ENCODE data around the gene ATP6V0A4.

ATP6V0A4 gene

GRCh38 chr7:138748666-138749065 lies 49.3 kb downstream of the ATP6V0A4 start:
- TF ChIP-seq POLR2AphosphoS5 (IDR thresholded peaks at IDR 0.05; ENCODE audit: low read depth, low read length) (no peak), SIN3A (IDR thresholded peaks at IDR 0.05; ENCODE audit: borderline replicate concordance, insufficient read depth, low read length) (no peak), FOXP2 (optimal IDR thresholded peaks at IDR 0.05; ENCODE audit: borderline replicate concordance, extremely low read depth, extremely low read length, insufficient read depth) (no peak), TAF1 (IDR thresholded peaks at IDR 0.05; ENCODE audit: borderline replicate concordance, insufficient read depth, low read length) (no peak)
- TF ChIP-seq, protein P1, sequence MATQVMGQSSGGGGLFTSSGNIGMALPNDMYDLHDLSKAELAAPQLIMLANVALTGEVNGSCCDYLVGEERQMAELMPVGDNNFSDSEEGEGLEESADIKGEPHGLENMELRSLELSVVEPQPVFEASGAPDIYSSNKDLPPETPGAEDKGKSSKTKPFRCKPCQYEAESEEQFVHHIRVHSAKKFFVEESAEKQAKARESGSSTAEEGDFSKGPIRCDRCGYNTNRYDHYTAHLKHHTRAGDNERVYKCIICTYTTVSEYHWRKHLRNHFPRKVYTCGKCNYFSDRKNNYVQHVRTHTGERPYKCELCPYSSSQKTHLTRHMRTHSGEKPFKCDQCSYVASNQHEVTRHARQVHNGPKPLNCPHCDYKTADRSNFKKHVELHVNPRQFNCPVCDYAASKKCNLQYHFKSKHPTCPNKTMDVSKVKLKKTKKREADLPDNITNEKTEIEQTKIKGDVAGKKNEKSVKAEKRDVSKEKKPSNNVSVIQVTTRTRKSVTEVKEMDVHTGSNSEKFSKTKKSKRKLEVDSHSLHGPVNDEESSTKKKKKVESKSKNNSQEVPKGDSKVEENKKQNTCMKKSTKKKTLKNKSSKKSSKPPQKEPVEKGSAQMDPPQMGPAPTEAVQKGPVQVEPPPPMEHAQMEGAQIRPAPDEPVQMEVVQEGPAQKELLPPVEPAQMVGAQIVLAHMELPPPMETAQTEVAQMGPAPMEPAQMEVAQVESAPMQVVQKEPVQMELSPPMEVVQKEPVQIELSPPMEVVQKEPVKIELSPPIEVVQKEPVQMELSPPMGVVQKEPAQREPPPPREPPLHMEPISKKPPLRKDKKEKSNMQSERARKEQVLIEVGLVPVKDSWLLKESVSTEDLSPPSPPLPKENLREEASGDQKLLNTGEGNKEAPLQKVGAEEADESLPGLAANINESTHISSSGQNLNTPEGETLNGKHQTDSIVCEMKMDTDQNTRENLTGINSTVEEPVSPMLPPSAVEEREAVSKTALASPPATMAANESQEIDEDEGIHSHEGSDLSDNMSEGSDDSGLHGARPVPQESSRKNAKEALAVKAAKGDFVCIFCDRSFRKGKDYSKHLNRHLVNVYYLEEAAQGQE (IDR thresholded peaks at IDR 0.05; ENCODE audit: insufficient read depth in 1 of 2, low read depth in 2 of 2, low read length in 2 of 2), result no peak

DNA sequence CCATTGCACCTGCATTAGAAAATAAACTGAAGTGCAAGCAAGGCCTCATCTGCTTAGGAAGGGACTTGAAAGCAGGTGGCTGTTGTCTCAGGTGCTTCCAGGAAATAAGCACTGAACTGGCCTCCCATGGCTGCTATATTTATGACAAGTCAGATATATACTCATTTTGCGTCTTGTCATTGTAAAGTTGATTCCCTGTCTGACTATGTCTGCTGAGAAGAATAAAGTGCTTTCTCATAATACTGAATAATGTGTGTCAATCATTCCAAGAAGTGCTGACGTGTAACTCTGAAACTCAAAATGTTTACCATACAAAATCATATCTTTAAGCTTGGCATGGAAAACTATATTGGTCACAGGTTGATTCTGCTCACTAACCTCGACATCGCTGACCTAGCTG lies 51.9 kb downstream of the ATP6V0A4 start:
- TF ChIP-seq FOXP2 (optimal IDR thresholded peaks at IDR 0.05; ENCODE audit: borderline replicate concordance, extremely low read depth, extremely low read length, insufficient read depth) (no peak), POLR2AphosphoS5 (IDR thresholded peaks at IDR 0.05; ENCODE audit: low read depth, low read length) (no peak), TAF1 (IDR thresholded peaks at IDR 0.05; ENCODE audit: borderline replicate concordance, insufficient read depth, low read length) (no peak), SIN3A (IDR thresholded peaks at IDR 0.05; ENCODE audit: borderline replicate concordance, insufficient read depth, low read length) (no peak)
- TF ChIP-seq, protein P1 (IDR thresholded peaks at IDR 0.05; ENCODE audit: insufficient read depth in 1 of 2, low read depth in 2 of 2, low read length in 2 of 2), result no peak

DNA sequence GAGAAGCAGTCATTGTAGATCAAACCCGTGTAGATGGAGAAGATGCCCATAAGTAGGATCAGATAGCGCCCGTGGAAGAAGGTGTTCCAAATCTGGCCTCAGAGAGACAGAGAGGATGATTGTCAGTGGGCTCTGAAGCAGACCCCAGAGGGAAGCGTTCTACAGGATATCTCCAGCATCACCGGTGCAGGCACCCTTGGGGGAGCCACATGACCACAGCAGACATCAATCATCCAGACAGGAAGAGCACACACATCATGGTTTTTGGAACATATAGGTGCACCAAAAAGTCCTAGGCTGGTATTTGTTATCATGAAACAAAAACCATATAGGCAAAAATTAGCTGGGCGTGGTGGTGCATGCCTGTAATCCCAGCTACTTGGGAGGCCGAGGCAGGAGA lies 52.8 kb downstream of the ATP6V0A4 start:
- TF ChIP-seq FOXP2 (optimal IDR thresholded peaks at IDR 0.05; ENCODE audit: borderline replicate concordance, extremely low read depth, extremely low read length, insufficient read depth) (no peak), POLR2AphosphoS5 (IDR thresholded peaks at IDR 0.05; ENCODE audit: low read depth, low read length) (no peak), TAF1 (IDR thresholded peaks at IDR 0.05; ENCODE audit: borderline replicate concordance, insufficient read depth, low read length) (no peak), SIN3A (IDR thresholded peaks at IDR 0.05; ENCODE audit: borderline replicate concordance, insufficient read depth, low read length) (no peak)
- TF ChIP-seq, protein P1 (IDR thresholded peaks at IDR 0.05; ENCODE audit: insufficient read depth in 1 of 2, low read depth in 2 of 2, low read length in 2 of 2), result no peak

DNA sequence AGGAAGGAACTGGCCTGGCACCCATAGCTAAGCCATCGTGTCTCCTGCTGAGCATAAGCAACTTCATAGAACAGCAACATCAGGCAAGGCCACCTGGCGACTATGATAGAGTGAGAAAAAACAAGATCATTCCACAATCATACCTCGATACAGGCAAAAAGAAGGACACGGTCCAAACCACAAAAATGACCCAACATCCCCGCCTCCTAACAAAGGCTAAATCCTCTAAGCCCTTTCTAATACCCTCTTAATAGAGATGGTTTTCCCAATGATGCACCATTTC lies 56.6 kb downstream of the ATP6V0A4 start:
- TF ChIP-seq TAF1 (IDR thresholded peaks at IDR 0.05; ENCODE audit: borderline replicate concordance, insufficient read depth, low read length) (no peak), FOXP2 (optimal IDR thresholded peaks at IDR 0.05; ENCODE audit: borderline replicate concordance, extremely low read depth, extremely low read length, insufficient read depth) (no peak), SIN3A (IDR thresholded peaks at IDR 0.05; ENCODE audit: borderline replicate concordance, insufficient read depth, low read length) (no peak), POLR2AphosphoS5 (IDR thresholded peaks at IDR 0.05; ENCODE audit: low read depth, low read length) (no peak)
- TF ChIP-seq, protein P1 (IDR thresholded peaks at IDR 0.05; ENCODE audit: insufficient read depth in 1 of 2, low read depth in 2 of 2, low read length in 2 of 2), result no peak

DNA sequence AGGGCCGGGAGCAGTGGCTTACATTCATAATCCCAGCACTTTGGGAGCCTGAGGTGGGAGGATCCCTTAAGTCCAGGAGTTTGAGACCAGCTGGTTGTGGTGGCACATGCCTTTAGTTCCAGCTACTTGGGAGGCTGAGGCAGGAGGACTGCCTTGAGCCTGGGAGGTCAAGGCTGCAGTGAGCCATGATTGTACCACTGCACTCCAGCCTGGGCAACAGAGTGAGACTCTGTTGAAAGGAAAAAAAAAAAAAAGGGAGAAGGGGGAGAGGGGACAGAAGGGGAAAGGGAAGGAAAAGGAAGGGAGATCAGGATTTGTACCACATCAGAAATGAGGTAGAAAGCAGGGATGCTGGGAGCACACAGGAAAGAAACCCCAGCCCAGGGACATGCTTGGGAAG lies 58.1 kb downstream of the ATP6V0A4 start:
- TF ChIP-seq TAF1 (IDR thresholded peaks at IDR 0.05; ENCODE audit: borderline replicate concordance, insufficient read depth, low read length) (no peak), SIN3A (IDR thresholded peaks at IDR 0.05; ENCODE audit: borderline replicate concordance, insufficient read depth, low read length) (no peak), POLR2AphosphoS5 (IDR thresholded peaks at IDR 0.05; ENCODE audit: low read depth, low read length) (no peak), FOXP2 (optimal IDR thresholded peaks at IDR 0.05; ENCODE audit: borderline replicate concordance, extremely low read depth, extremely low read length, insufficient read depth) (no peak)
- TF ChIP-seq, protein P1 (IDR thresholded peaks at IDR 0.05; ENCODE audit: insufficient read depth in 1 of 2, low read depth in 2 of 2, low read length in 2 of 2), result no peak
